T-helper 1 cell (primary cell): ENCODE results near the gene ZBTB38.

Source experiments
- DNase-seq, 5 donors: peaks; one replicate each; pipeline ENCODE4 v3.0.0-alpha.2; 2012 to 2020

Gene ZBTB38

GRCh38 chr3:141407047-141407446, 38.7 kb downstream of the ZBTB38 start:
- DNase-seq = no peak

- DNase-seq = no peak
Measured at GRCh38 chr3:141407825-141408224, 39.5 kb downstream of the ZBTB38 start.

- no peak for DNase-seq
Measured at GRCh38 chr3:141408596-141408995, 40.3 kb downstream of the ZBTB38 start.

GRCh38 chr3:141409940-141410241, 41.6 kb downstream of the ZBTB38 start:
- DNase-seq = no peak

- no peak for DNase-seq
Measured at GRCh38 chr3:141410408-141410807, 42.1 kb downstream of the ZBTB38 start.

GRCh38 chr3:141410846-141411245, 42.5 kb downstream of the ZBTB38 start:
- DNase-seq = peak in 1 of 5 donors; percentile 46

GRCh38 chr3:141411251-141411771, 43.0 kb downstream of the ZBTB38 start:
- DNase-seq = peak in 2 of 5 donors; percentile 10 to 68

- DNase-seq = peak in 4 of 5 donors; percentile 38 to 79 (median 48)
Measured at GRCh38 chr3:141412087-141412935, 44.0 kb downstream of the ZBTB38 start.

GRCh38 chr3:141412936-141413354, 44.6 kb downstream of the ZBTB38 start:
- no peak for DNase-seq

GRCh38 chr3:141413391-141413790, 45.1 kb downstream of the ZBTB38 start:
- peak in 2 of 5 donors; percentile 15 to 65 for DNase-seq

GRCh38 chr3:141413801-141414689, 45.7 kb downstream of the ZBTB38 start:
- DNase-seq = no peak

GRCh38 chr3:141414800-141415462, 46.6 kb downstream of the ZBTB38 start:
- peak in 1 of 5 donors; percentile 42 for DNase-seq

- no peak for DNase-seq
Measured at GRCh38 chr3:141415953-141416352, 47.6 kb downstream of the ZBTB38 start.
